HG02870 (cell line): ENCODE measurements around the gene EP400.

ENCODE experiments used
- ATAC-seq: cut with Tn5 transposase; IDR thresholded peaks from one replicate; pipeline ENCODE4 v1.9.1; 2021; ENCODE audit warnings: mild to moderate bottlenecking, moderate library complexity; ENCODE audit not compliant: unreplicated experiment

Gene EP400

GRCh38 chr12:131949431-131950181, at the start of gene EP400:
Gene EP400 (plus strand): TSS chr12:131949942. CDS start chr12:131960620, 10,678 bp downstream.
- peak; percentile 84 for ATAC-seq

GRCh38 chr12:131900397-131900796, 49.3 kb upstream of the EP400 start:
- no peak for ATAC-seq

GRCh38 chr12:131901431-131902331, 48.1 kb upstream of the EP400 start:
- ATAC-seq: no peak

- no peak for ATAC-seq
Measured at GRCh38 chr12:131902332-131903241, 47.2 kb upstream of the EP400 start.

- no peak for ATAC-seq
Measured at GRCh38 chr12:131903270-131904255, 46.2 kb upstream of the EP400 start.

GRCh38 chr12:131904346-131904745, 45.4 kb upstream of the EP400 start:
- no peak for ATAC-seq

GRCh38 chr12:131905081-131905629, 44.6 kb upstream of the EP400 start:
- ATAC-seq: no peak

- ATAC-seq: no peak
Measured at GRCh38 chr12:131905630-131906091, 44.1 kb upstream of the EP400 start.

- no peak for ATAC-seq
Measured at GRCh38 chr12:131907379-131908091, 42.2 kb upstream of the EP400 start.

GRCh38 chr12:131908092-131909080, 41.4 kb upstream of the EP400 start:
- no peak for ATAC-seq

GRCh38 chr12:131909081-131909751, 40.5 kb upstream of the EP400 start:
- ATAC-seq: no peak

GRCh38 chr12:131909752-131910219, 40.0 kb upstream of the EP400 start:
- ATAC-seq: no peak

- no peak for ATAC-seq
Measured at GRCh38 chr12:131910302-131911027, 39.3 kb upstream of the EP400 start.

- no peak for ATAC-seq
Measured at GRCh38 chr12:131911028-131911650, 38.6 kb upstream of the EP400 start.

- ATAC-seq: no peak
Measured at GRCh38 chr12:131911851-131912477, 37.8 kb upstream of the EP400 start.
